HL-60/S4 treated with retinoic acid at 250 ng/mL for 4 days and 3 days (cell line): Measurements from ENCODE around the gene NMRAL1.

ENCODE experiments used
- in situ Hi-C: fragments of 300-500 bp; cut with MboI; formaldehyde crosslinking; loops from 2 replicates; pipeline ENCODE4 v1.7.0; 2022; ENCODE audit warnings: low sequenced_read_pairs

Gene NMRAL1

DNA sequence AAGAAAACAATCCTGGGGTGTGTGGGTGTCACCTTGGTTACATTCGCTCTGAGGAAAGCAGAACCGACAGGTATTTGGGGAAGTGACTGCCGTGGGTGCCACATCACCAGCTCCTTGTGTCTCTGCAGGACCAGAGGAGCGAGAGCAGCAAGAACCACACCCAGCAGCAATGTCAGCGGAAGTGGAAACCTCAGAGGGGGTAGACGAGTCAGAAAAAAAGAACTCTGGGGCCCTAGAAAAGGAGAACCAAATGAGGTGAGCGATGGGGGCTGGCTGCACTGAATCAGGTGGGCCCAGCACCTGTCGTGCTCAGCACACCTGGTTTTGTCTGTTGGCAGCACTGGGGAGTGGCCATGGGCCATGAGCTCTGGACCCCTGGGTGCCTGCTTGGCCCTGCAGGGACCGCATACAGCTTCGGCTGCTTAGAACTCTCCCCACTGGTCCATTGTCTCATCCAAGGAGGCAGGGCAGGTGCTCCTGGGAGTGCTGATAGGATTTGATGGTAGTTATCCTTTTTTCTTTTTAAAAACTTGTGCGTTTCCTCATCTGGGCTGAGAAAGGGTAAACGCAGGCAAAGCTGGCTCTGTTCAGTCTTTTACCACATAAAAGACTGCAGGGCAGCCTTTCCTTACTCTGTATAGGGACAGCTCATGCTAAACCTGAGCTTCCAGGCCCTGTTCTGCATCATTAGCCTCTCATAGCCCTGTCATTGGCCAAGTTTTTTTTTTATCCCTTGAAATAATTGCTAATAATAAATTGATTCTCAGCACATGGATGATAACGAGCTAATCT lies 31.1 kb upstream of the NMRAL1 start:
- in situ Hi-C loops, result no loop called here

DNA sequence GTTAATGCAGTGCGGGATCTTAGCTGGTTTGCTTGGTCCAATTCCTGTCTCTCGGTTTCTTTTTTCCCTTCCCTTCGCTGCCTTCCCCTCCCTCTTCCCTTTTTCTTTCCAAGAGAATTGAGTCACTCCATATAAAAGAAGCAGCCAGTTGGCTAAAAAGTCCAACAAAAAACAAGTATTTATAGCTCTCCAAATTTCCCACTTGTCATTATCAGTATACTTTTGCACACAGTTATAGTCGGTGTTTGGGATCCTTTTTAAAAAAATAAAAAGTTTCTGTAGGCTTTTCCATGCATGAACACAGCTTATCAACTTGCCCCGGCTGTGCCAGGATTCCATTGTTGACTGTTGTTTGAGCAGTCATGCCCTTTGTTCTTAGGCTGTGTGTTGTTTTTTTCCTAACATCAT lies 26.6 kb upstream of the NMRAL1 start:
- in situ Hi-C loops, result no loop called here

DNA sequence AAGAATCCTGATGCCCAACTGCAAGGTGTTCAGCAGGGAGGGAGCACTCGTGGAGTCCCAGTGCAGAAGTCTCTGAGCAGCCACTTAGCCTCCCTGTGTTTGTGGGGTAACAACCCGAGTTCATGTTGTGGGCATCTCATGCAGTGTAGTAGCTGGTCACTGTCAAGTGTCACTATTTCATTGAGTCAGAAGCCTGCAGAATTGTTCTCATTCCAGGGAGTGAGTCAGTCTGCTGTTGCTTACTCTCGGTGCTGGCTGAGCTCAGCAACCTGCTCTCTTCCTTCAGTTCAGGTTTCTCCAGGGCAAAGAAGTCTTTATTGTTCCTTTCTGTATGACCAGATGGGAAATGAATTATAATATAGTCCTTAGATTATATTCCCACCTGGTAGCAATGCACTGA lies 25.8 kb upstream of the NMRAL1 start:
- in situ Hi-C loops, result no loop called here

DNA sequence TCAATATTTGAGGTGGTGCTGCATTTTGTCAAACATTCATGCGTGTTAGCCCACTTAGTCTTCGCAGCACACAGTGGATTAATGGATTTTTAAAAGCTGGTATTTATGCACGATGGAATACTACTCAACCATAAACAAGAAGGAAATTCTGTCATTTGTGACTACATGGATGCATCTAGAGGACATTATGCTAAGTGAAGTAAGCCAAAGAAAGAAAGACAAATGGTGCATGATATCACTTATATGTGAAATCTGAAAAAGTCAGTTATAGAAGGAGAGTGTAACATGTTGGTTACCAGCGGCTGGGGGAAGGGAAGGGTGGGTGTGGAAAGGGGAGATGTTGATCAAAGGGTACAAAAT lies 24.8 kb upstream of the NMRAL1 start:
- in situ Hi-C loops, result no loop called here

DNA sequence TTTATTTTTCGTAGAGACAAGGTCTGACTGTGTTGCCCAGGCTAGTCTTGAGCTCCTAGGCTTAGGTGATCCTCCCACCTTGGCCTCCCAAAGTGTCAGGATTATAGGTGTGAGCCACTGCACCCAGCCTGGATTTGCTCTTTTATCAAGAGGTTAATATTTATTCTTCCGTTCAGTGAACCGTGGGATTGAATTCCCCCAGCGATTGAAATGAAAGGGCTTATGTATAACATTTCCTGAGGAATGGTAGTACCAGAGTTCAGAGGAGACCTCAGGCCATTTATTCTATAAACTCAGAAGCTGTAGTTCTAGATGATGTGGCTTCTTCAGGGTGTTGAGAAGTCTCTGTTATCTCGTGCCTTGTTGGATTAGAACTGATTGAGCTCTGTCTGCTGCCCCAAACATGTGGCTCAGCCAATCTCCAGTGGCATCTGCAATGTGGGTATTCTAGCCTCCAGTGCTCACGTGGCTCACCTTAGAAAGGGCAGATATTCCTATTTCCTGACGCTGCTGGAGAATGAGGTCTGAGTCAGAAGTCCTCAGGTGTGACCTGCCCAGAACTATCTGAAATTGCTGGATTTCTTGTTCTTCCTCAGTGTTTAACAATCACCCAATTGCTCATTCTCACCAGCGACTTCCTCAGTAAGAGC lies 24.2 kb upstream of the NMRAL1 start:
- in situ Hi-C loops, result no loop called here

DNA sequence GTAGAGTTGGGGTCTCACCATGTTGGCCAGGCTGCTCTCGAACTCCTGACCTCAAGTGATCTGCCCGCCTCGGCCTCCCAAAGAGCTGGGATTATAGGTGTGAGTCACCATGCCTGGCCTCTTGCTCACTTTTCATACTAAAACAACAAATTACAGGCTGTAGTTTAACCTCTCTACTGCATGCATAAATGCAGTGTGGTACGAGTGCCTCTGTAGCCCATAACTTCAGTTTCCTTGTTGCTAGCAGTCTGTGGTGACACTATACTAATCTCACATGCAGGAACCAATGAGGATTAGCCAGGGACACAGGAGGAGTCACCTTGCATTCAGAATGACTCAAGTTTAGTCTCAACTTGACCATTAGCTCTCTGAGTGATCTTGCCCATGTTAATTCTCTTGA lies 21.9 kb upstream of the NMRAL1 start:
- in situ Hi-C loops, result no loop called here

DNA sequence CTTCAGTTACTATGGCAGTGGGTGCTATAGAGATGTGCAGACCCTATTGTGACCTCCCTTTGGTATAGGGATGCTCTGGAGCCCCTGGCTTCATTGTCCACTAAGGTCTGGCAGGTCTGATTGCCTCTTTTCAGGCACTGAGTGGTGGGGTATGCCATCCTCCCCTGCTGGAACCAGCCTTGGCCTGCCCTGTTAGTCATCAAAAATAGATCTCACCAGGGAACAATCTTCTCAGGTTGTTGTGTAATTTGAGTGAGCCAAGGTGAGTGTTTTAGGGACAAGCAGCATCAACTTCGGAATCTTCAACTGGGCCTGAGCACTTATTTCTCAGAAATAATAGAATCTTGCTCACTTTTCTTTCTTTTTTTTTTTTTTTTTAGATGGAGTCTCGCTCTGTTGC lies 21.3 kb upstream of the NMRAL1 start:
- in situ Hi-C loops, result no loop called here

DNA sequence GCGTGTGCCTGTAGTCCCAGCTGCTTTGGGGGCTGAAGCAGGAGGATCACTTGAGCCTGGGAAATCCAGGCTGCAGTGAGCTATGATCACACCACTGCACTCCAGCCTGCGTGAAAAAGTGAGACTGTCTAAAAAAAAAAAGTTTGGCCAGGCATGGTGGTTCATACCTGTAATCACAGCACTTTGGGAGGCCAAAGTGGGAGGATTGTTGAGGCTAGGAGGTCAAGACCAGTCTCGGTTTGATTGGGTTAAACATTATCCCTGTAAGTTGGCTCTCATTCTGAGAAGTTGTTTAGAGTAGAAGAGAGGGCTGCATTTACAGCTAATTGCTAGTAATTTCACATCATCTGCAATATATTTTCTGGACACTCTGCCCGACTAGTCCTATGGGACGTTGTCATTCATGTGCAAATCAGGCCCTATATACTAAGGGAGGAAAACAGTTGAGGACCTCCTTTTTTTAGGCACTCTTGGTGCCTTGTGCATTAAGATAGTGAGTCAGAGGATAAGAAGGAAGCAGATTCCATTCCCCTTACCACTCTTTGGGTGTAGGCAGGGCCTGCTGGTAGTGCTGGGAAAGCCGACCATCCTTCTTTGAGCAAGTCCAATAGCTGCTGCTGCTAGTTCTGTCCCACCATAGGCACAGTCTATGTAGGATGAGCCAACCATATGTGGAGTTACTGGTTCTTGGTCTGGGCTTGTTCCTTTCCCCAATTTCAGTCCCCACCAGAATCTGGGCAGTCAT lies 20.5 kb upstream of the NMRAL1 start:
- in situ Hi-C loops, result no loop called here

DNA sequence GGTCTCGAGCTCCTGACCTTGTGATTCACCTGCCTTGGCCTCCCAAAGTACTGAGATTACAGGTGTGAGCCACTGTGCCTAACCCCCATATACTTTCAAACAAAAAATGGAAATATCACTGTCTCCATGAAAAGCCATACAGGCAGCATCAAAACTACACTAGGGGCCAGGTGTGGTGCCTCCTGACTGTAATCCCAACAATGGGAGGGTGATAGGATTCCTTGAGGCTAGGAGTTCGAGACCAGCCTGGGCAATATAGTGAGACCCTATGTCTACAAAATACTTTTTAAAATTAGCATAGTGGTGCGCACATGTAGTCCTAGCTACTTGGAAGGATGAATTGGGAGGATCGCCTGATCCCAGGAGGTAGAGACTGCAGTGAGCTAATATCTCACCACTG lies 17.5 kb upstream of the NMRAL1 start:
- in situ Hi-C loops, result no loop called here

DNA sequence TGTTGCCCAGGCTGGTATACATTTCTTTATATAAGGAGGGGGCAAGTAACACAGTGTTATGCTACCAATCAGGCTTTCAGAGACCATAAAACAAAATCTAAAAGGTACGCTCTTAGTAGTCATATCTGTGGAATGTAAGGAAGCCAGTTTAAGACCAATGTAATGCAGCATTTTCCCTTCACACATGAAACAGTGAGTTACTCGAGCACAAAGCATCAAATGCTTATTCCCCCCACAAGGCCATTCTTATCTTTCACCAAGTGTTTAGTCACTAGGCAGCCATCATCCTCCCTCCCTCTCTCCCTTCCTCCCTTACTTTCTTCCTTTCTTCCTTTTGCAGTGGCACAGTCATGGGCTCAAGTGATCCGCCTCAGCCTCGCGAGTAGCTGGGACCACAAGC lies 14.6 kb upstream of the NMRAL1 start:
- in situ Hi-C loops, result no loop called here

DNA sequence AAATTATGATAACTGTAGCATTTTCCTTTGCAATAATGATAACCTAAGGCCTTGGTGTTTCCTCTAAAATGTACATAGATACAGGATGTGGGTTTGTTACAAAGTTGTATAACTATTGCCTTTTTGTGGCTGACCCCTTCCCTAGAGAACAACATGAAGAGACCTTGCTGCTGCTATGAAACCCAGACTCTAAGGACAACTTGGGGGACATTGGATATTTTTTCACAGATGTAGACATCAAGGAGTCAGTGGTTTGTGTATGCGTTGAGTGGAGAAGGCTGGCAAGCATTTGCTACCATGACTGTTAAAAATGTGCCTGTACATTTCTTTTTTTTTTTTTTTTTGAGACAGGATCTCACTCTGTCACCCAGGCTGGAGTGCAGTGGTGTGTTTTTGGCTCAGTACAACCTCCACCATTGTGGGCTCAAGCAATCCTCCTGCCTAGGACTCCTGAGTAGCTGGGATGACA lies 14.1 kb upstream of the NMRAL1 start:
- in situ Hi-C loops, result no loop called here

DNA sequence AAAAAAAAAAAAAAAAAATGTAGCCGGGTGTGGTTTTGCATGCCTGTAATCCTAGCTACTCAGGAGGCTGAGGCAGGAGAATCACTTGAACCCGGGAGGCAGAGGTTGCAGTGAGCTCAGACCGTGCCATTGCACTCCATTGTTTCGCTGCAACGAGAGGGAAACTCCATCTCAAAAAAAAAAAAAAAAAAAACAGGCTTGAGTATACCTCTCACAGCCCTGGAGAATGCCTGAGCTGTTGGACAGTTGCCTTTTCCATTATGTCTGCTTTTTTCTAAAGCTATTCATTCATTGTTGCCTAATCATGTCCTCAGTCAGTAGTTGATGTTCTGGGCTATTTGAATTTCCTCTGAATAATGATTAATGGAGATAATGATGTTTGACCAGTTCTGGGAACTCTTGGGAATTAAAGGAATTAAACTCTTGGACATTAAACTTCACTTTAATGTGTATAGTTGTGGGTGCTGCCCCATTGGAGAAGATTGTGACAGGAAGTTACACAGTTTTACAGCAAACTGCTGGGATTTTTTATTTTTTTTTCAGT lies 13.6 kb upstream of the NMRAL1 start:
- in situ Hi-C loops, result no loop called here

DNA sequence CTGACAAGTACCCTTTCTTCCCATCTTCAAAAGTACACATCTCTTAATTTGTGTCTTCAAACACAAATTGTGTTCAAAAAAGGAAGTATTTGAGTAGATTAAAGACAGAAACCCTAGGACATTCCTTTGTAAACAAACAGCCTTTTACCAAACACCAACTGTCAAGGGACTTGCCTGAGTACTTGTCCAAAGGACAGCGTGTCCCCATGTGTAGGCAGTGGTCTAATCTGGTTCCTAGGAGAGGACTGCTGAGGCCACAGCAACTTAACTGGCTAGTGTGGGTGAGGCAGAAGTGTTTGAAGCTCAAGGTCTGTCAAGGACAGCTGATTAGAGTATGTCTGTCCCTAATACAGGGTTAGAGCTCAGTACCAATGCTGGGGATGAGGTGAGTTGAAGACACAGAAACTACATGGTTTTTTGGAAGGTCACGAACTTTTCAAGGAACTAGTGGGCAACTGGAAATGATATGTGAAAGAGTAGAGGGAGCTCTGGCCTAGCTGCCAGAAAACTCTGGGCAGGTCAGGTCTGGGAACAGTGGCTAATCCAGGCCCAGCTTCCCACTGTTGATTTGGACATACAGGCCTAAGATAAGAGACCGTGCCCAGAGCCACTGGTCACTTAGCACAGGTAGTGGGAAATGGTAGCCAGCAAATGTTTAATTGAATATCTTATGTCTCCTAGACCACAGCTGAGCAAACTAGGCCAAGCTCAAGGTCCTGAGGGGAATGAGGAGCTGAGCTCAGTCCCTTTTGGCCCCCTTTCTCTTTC lies 11.9 kb upstream of the NMRAL1 start:
- in situ Hi-C loops, result no loop called here

DNA sequence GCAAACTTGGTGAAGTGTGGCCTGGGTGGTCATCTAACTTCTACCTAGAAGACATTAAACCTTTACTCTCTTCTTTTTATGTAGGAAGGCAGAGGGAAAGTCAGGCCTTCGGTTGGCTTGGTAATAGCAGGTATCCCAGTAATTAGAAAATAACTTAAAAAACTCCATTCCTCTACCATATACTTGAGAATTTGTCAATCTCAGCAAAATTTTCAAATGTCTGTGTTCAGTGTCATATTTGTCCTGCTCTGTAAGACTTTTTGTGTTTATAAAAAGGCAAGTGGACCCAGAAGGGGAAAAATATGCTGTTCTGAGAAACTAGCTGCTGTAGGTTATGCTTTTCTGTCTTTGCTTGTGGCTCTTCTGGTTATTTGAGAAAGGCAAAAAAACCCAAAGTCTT lies 7.5 kb upstream of the NMRAL1 start:
- in situ Hi-C loops, result no loop called here

DNA sequence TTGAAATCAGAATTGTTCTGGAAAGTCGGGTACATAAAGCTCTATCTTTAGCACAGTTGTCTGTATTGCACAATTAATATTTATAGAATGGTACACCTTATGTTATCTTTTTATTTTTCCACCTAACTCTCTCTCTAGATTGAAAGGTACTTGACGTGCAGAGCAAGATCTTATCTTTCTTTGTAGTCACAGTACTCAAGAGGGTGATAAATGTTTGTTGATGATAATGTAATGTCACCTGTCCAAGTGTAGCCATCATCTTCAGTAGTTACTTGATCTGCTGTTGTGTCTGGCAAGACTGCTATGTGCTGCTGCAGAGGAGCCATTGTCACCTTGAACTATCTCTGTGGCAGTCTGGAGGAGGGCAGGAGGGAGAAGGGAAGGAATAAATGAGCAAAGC lies 7.1 kb upstream of the NMRAL1 start:
- in situ Hi-C loops, result no loop called here

DNA sequence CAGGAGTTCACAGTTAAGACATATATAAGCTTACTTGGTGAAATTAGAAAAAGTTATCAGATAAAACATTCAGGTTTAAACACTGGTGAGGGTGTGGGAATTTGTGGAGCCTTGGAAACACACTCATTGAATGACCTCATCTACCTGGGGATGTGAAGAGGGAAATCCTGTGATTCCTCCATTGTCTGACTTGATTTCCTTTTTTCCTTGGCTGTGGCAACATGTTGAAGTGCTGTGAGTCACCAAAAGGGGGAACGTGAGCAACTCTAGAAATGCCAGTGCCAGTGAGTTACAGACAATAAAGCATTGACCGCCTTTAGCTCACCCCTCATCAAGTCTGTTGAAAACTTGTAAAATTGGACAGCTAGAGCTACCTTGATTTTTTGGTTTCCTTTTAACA lies 3.5 kb upstream of the NMRAL1 start:
- in situ Hi-C loops, result no loop called here

DNA sequence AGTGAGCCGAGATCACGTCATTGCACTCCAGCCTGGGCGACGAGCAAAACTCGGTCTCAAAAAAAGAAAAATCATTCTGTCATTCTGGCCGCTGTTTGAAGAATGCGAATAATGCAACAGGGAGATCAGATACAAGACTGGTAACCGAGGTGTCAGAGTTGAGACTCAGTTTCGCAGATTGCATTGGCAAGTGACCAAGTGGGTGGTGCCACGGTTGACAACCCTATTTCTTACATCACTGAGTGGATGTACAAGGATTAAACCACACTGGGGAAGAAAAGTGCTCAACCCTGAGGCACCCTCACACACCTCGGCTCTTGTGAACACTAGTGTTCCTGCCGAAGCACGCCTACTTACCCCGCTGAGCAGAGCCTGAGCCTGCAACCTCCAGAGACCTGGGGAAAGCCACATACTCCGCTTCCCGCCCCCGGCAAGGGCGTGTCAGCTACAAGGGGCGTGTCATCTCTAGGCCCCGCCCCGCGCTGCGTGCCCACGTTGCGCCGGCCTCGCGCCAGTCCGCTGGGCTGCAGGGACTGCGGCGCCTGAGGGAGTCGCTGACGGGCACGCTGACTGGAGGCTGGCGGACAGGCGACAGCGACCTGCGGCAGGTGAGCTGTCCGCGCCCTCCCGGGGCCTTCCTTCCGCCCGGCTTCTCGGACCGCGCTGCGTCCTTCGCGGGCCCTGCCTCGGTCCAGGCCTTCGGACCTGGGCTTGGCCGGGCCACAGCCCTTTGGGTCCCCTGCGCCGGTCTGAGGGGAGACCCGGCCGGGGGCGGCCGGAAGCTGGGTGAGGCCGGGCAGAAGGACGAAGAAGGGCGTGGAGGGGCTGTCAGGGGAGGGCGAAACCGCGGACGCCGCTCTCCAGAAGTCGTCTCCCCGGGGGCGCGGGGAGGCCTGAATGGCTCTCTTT lies 1.7 kb upstream of the NMRAL1 start, which contains the start of gene HMOX2:
Gene HMOX2 (plus strand): TSS at position 519 of the 909 bp plus-strand sequence. CDS start 29,127 bp downstream, outside the sequence.
- in situ Hi-C loops, result no loop called here

DNA sequence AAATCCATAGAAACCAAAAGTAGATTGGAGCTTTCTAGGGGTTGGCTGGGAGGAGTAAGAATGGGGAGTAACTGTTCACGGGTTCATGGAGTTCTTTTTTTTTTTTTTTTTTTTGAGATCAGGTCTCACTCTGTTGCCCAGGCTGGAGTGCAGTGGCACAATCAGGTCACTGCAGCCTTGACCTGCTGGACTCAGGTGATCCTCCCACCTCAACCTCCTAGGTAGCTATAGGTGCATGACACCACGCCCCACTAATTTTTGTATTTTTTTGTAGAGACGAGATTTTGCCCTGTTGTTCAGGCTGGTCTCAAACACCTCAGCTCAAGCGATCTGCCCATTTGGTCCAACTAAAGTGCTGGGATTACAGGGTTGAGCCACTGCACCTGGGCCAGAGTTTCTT lies 1.5 kb downstream of the NMRAL1 start:
- in situ Hi-C loops, result no loop called here

DNA sequence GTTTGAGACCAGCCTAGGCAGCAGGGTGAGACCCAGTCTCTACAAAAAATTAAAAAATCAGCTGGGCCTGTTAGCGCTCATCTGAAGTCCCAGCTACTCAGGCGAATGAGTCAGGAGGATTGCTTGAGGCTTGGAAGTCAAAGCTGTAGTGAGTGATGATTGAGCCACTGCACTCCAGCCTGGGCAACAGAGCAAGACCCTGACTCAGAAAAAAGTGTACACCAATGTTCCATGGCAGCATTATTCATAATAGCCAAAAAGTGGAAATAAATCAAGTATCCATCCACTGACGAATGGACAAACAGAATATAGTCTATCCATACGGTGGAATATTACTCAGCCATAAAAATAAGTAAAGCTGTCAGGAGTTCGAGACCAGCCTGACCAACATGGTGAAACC lies 2.6 kb downstream of the NMRAL1 start:
- in situ Hi-C loops, result no loop called here

DNA sequence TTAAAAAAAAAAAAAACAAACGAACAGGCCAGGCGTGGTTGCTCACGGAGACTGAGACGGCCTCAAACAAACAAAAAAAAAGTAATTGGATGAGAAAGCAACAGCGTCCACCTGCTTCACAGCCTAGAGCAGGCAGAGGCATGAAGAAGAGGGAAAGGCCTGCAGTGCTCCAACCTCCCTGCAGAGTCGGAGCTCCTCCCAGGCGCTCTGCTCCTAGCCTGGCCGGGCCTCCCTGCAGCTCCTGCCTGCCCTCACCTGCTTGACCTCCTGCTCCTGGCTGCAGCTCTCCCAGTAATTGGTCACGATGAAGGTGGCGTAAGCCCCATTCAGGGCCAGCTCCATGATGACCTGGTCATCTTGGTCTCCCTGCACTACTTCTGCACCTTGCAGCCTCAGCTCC lies 5.5 kb downstream of the NMRAL1 start:
- in situ Hi-C loops, result no loop called here
